Omental fat pad (tissue), 4 donors: ENCODE data around the gene LHFPL4. TPM values are rescaled to one million over a fixed set of nuclear protein-coding genes. Genes with fewer than 3 reads are reported as not detected.

Experiments
- ATAC-seq: fragments of 150-250 bp; one replicate; pipeline ENCODE4 v1.9.1; 2016; ENCODE audit warnings: mild to moderate bottlenecking, moderate library complexity; ENCODE audit not compliant: low FRiP score
- DNase-seq: peaks from one replicate; pipeline ENCODE4 v3.0.0-alpha.2; 2019; ENCODE audit warnings: low spot score
- total RNA-seq, 4 donors: library from RNA; depleted of rRNA; stranded (reverse); fragments of >200 nt; gene quantifications; one replicate each; pipeline ENCODE4 v1.1.0, GENCODE V29; 2016
- TF ChIP-seq, protein P1 (sequence below), 3 donors: fragments of 450-650 bp; IDR thresholded peaks; one replicate each; pipeline ENCODE4 v1.5.1; 2016 to 2017; ENCODE audit warnings: antibody characterized with exemption in 3 of 3, mild to moderate bottlenecking in 3 of 3, moderate library complexity in 2 of 3

LHFPL4 gene
- total RNA-seq, 4 donors from 2014 or later = not detected

DNA sequence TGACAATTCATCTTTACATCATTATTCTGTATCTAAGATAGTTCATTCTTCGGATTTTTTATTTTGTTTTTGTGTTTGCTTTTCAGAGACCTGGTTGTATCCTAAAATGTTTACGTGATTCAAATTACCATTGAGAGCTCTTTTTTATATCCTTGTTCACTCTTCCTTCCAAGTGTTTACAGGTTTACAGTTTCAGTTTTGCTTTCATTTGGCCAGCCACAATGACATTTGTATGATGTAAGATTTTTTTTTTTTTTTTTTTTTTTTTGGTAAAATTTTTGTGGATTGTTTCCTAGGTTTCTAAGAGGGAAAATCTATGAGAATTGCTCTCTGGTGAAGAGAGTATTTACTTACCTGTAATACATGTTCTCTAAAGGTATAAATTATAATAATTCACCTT lies 101.2 kb downstream of the LHFPL4 start:
- no peak for ATAC-seq
- TF ChIP-seq, protein P1, sequence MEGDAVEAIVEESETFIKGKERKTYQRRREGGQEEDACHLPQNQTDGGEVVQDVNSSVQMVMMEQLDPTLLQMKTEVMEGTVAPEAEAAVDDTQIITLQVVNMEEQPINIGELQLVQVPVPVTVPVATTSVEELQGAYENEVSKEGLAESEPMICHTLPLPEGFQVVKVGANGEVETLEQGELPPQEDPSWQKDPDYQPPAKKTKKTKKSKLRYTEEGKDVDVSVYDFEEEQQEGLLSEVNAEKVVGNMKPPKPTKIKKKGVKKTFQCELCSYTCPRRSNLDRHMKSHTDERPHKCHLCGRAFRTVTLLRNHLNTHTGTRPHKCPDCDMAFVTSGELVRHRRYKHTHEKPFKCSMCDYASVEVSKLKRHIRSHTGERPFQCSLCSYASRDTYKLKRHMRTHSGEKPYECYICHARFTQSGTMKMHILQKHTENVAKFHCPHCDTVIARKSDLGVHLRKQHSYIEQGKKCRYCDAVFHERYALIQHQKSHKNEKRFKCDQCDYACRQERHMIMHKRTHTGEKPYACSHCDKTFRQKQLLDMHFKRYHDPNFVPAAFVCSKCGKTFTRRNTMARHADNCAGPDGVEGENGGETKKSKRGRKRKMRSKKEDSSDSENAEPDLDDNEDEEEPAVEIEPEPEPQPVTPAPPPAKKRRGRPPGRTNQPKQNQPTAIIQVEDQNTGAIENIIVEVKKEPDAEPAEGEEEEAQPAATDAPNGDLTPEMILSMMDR (IDR thresholded peaks at IDR 0.05) = no peak
- no peak for DNase-seq

DNA sequence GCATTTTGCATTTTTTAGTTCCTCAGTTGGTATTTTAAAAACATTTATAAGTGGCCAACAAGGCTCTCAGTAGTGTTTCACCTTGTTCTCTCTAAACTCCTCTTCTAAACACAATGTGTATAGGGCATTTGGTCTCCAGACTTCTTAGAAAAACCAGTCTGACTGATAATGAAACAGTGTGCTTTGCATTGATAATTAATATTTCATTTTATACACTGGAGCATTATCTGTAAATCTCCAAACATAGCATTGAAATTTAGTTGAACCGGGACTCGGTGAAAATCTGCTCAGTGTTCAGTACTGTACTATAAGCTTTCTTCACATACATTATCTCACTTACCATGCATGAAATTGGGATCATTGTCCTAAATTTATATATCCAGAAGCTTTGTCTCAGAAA lies 102.6 kb downstream of the LHFPL4 start:
- DNase-seq (no peak), ATAC-seq (no peak)
- TF ChIP-seq, protein P1 (IDR thresholded peaks at IDR 0.05) = no peak

DNA sequence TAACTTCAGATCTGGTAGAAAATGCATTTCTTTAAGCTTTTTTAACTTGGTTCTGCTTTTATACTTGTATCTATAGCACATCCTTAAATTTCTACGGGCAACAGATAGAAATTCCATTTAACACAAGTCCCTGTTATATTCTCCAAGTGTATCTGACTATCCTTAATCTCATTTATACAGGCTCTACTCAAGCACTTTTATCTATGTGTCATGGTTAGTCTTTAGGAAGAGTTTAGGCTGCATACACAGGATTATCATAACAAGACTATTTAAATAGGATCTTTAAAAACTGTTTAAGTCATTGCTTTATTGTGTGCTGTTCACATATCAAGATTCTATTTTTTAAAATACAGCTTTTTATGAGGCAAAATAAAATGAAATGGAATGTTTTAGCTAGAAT lies 103.5 kb downstream of the LHFPL4 start:
- TF ChIP-seq, protein P1 (IDR thresholded peaks at IDR 0.05) = no peak
- ATAC-seq (no peak), DNase-seq (no peak)

DNA sequence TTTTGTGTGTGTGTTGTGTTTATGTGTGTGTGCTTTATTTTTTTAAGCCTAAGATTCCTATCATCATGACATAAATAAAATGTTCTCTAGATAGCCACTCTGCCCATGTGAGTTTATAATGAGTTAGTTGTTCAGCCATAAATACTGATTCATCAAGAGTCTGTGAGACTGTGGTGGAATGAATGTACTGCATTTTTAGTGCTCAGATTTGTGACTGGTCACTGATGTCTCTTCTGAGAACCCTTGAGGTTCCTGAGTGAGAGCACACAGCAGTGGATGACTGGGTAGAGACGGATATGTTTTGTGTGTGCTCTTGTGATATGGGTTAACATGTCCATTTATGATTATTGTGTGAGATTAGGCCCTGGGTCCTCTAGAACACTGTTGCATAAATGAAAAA lies 105.0 kb downstream of the LHFPL4 start:
- ATAC-seq = no peak

More for the DNA sequence above, 105.0 kb downstream of the LHFPL4 start:
- TF ChIP-seq, protein P1 (IDR thresholded peaks at IDR 0.05) = no peak
- no peak for DNase-seq

Other genes starting within 250 kb of the LHFPL4 start
- gene THUMPD3, start 190.8 kb downstream of the LHFPL4 start, total RNA-seq = 10 to 100 TPM; 17.2 to 30.0 (median 20.2) TPM
- gene SETD5, start 156.2 kb downstream of the LHFPL4 start, total RNA-seq = 100 to 1,000 TPM in 2 of 4 donors, 10 to 100 TPM in 2; 86.4 to 120 (median 99.3) TPM
- gene MTMR14, start 95.7 kb upstream of the LHFPL4 start, total RNA-seq = 10 to 100 TPM; 23.5 to 43.5 (median 32.4) TPM
- not detected for gene CPNE9, start 150.0 kb upstream of the LHFPL4 start, total RNA-seq
- 10 to 100 TPM; 15.6 to 35.7 (median 17.8) TPM for gene BRPF1, start 177.9 kb upstream of the LHFPL4 start, total RNA-seq
- 10 to 100 TPM; 15.6 to 27.1 (median 19.5) TPM for gene OGG1, start 196.1 kb upstream of the LHFPL4 start, total RNA-seq
- 100 to 1,000 TPM in 1 of 4 donors, 10 to 100 TPM in 3; 50.9 to 180 (median 77.6) TPM for gene CAMK1, start 216.1 kb upstream of the LHFPL4 start, total RNA-seq
- 10 to 100 TPM; 45.0 to 61.1 (median 52.2) TPM for gene TADA3, start 238.7 kb upstream of the LHFPL4 start, total RNA-seq
- gene ARPC4, start 239.3 kb upstream of the LHFPL4 start, total RNA-seq = 100 to 1,000 TPM in 3 of 4 donors, 10 to 100 TPM in 1; 99.0 to 141 (median 122) TPM